ENCODE results near the gene EXOC1. TPM values are rescaled to one million over a fixed set of nuclear protein-coding genes. Genes with fewer than 3 reads are reported as not detected.

Gene EXOC1
- total RNA-seq, 6 experiments from 2014 or later: 6.7 to 9.8 (median 9.2) TPM

- 79% methylated on average over 6 of the region's 6 CpGs for WGBS (ENCODE audit: insufficient coverage, low coverage, low lambda C conversion rate, missing lambda C conversion rate)
- H3K27ac ChIP-seq: no peak overlapping the region
- H3K27me3 ChIP-seq: no peaks in the 10 kb centered on the region
- no peak overlapping the region for H3K4me3 ChIP-seq
- ATAC-seq: no peak
- no peak for DNase-seq
- H3K4me1 ChIP-seq: no peaks in the 10 kb centered on the region
- no peak for TF ChIP-seq POLR2A (IDR thresholded peaks at IDR 0.05)
- TF ChIP-seq, protein P1, sequence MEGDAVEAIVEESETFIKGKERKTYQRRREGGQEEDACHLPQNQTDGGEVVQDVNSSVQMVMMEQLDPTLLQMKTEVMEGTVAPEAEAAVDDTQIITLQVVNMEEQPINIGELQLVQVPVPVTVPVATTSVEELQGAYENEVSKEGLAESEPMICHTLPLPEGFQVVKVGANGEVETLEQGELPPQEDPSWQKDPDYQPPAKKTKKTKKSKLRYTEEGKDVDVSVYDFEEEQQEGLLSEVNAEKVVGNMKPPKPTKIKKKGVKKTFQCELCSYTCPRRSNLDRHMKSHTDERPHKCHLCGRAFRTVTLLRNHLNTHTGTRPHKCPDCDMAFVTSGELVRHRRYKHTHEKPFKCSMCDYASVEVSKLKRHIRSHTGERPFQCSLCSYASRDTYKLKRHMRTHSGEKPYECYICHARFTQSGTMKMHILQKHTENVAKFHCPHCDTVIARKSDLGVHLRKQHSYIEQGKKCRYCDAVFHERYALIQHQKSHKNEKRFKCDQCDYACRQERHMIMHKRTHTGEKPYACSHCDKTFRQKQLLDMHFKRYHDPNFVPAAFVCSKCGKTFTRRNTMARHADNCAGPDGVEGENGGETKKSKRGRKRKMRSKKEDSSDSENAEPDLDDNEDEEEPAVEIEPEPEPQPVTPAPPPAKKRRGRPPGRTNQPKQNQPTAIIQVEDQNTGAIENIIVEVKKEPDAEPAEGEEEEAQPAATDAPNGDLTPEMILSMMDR (IDR thresholded peaks at IDR 0.05): no peak
- H3K36me3 ChIP-seq: peaks cover 0 to 9% (median 0%) of the 10 kb centered on the region in 4 donors
- no peaks in the 10 kb centered on the region for H3K9me3 ChIP-seq
- intact Hi-C loops (cut with DNase I): no loop called here
These were observed 52.9 kb downstream of the EXOC1 start for GRCh38 chr4:55906323-55906722.

- DNase-seq (no peak), ATAC-seq (no peak)
- Histone ChIP-seq H3K36me3 (peaks cover 0 to 9% (median 0%) of the 10 kb centered on the region in 4 donors), H3K27me3 (no peaks in the 10 kb centered on the region), H3K27ac (no peak overlapping the region), H3K9me3 (no peaks in the 10 kb centered on the region), H3K4me1 (no peaks in the 10 kb centered on the region), H3K4me3 (no peak overlapping the region)
- TF ChIP-seq POLR2A (IDR thresholded peaks at IDR 0.05): no peak
- TF ChIP-seq, protein P1 (IDR thresholded peaks at IDR 0.05): no peak
- intact Hi-C loops (cut with DNase I): no loop called here
- 71% methylated on average over 3 of the region's 3 CpGs for WGBS (ENCODE audit: insufficient coverage, low coverage, low lambda C conversion rate, missing lambda C conversion rate)
These were observed 53.5 kb downstream of the EXOC1 start for GRCh38 chr4:55906989-55907388.

GRCh38 chr4:55907469-55907868, 54.0 kb downstream of the EXOC1 start:
- no peak for ATAC-seq
- no peaks in the 10 kb centered on the region for H3K9me3 ChIP-seq
- no peaks in the 10 kb centered on the region for H3K27me3 ChIP-seq
- DNase-seq: no peak
- TF ChIP-seq, protein P1 (IDR thresholded peaks at IDR 0.05): no peak
- no peak for TF ChIP-seq POLR2A (IDR thresholded peaks at IDR 0.05)
- intact Hi-C loops (cut with DNase I): no loop called here
- no peak overlapping the region for H3K4me3 ChIP-seq
- H3K36me3 ChIP-seq: peaks cover 0 to 9% (median 0%) of the 10 kb centered on the region in 4 donors
- no peak overlapping the region for H3K27ac ChIP-seq
- H3K4me1 ChIP-seq: no peaks in the 10 kb centered on the region

GRCh38 chr4:55910140-55910539, 56.7 kb downstream of the EXOC1 start:
- no peaks in the 10 kb centered on the region for H3K36me3 ChIP-seq
- intact Hi-C loops (cut with DNase I): no loop called here
- TF ChIP-seq, protein P1 (IDR thresholded peaks at IDR 0.05): no peak
- no peak for TF ChIP-seq POLR2A (IDR thresholded peaks at IDR 0.05)
- H3K27ac ChIP-seq: no peak overlapping the region
- H3K27me3 ChIP-seq: no peaks in the 10 kb centered on the region
- H3K4me3 ChIP-seq: no peak overlapping the region
- H3K4me1 ChIP-seq: no peaks in the 10 kb centered on the region
- ATAC-seq (no peak), DNase-seq (no peak)
- WGBS (ENCODE audit: insufficient coverage, low coverage, low lambda C conversion rate, missing lambda C conversion rate): 67% methylated on average over 1 of the region's 1 CpG
- H3K9me3 ChIP-seq: no peaks in the 10 kb centered on the region

- no peaks in the 10 kb centered on the region for H3K4me1 ChIP-seq
- no peak for DNase-seq
- ATAC-seq: no peak
- TF ChIP-seq, protein P1 (IDR thresholded peaks at IDR 0.05): no peak
- no peak for TF ChIP-seq POLR2A (IDR thresholded peaks at IDR 0.05)
- WGBS (ENCODE audit: insufficient coverage, low coverage, low lambda C conversion rate, missing lambda C conversion rate): 73% methylated on average over 5 of the region's 6 CpGs
- H3K27me3 ChIP-seq: no peaks in the 10 kb centered on the region
- H3K4me3 ChIP-seq: no peak overlapping the region
- no peaks in the 10 kb centered on the region for H3K36me3 ChIP-seq
- H3K27ac ChIP-seq: no peak overlapping the region
- intact Hi-C loops (cut with DNase I): no loop called here
- H3K9me3 ChIP-seq: no peaks in the 10 kb centered on the region
These were observed 58.8 kb downstream of the EXOC1 start for GRCh38 chr4:55912249-55912648.
